Spleen (tissue), 7 donors: ENCODE results near the gene PRKCE.

Source experiments
- POLR2A ChIP-seq, 3 donors: fragments of 450-650 bp; IDR thresholded peaks; one replicate each; pipeline ENCODE4 v1.5.1; 2017; ENCODE audit warnings: antibody characterized with exemption in 3 of 3, mild to moderate bottlenecking in 1 of 3
- POLR2AphosphoS5 ChIP-seq, 3 donors: sonication (generic); formaldehyde crosslinking; IDR thresholded peaks; one replicate each; pipeline ENCODE4 v1.5.1; 2017; ENCODE audit warnings: antibody characterized with exemption in 3 of 3
- TF ChIP-seq, protein P1 (sequence below), 11 experiments: fragments of 200-600 bp in 7 of 11; fragments of 450-650 bp in 4 of 11; sonication (generic) in 4 of 11; IDR thresholded peaks in 8 of 11; conservative IDR thresholded peaks in 3 of 11; 1 replicate in 7 of 11; 2 replicates in 4 of 11; pipeline versions ENCODE4 v1.4.0 to v1.8.0; 2016 to 2021; ENCODE audit warnings: antibody characterized with exemption in 11 of 11, inconsistent platforms in 4 of 11, mild to moderate bottlenecking in 1 of 11
- donor health status: DM: no; HTN: no; CAD: no; lungs with moderate emphysema.
- donor health status: DM: no; HTN: no; CAD: no.
- donor health status: DM: no; HTN: no; CAD: no.

DNA sequence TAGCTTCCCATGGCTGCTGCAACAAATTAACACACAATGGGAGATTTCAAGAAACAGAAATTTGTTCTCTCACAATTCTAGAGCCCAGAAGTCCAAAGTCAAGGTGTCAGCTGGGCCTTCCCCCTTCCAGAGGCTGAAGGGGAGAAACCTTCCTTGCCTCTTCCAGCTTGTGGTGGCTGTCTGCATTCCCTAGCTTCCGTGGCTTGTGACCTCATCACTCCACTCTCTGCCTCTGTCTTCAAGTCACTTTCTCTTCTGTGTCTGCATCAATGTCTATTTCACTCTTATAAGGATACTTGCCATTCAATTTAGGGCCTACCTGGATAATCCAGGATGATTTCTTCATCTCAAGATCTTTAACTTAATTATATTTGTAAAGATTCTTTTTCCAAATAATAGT is 23.6 kb upstream of the PRKCE start:
- TF ChIP-seq POLR2AphosphoS5 (IDR thresholded peaks at IDR 0.05) (no peak), POLR2A (IDR thresholded peaks at IDR 0.05) (no peak)
- TF ChIP-seq, protein P1, sequence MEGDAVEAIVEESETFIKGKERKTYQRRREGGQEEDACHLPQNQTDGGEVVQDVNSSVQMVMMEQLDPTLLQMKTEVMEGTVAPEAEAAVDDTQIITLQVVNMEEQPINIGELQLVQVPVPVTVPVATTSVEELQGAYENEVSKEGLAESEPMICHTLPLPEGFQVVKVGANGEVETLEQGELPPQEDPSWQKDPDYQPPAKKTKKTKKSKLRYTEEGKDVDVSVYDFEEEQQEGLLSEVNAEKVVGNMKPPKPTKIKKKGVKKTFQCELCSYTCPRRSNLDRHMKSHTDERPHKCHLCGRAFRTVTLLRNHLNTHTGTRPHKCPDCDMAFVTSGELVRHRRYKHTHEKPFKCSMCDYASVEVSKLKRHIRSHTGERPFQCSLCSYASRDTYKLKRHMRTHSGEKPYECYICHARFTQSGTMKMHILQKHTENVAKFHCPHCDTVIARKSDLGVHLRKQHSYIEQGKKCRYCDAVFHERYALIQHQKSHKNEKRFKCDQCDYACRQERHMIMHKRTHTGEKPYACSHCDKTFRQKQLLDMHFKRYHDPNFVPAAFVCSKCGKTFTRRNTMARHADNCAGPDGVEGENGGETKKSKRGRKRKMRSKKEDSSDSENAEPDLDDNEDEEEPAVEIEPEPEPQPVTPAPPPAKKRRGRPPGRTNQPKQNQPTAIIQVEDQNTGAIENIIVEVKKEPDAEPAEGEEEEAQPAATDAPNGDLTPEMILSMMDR (IDR thresholded peaks at IDR 0.05 in 8 of 11, conservative IDR thresholded peaks at IDR 0.05 in 3 of 11): no peak
